CD4-positive, alpha-beta T cell treated with Interleukin-17A for 4 hours (primary cell): ENCODE results near the gene PPP6R3.
"Not testable (repeated sequence)": the region's sequence is repeated elsewhere in the genome, so short reads cannot be mapped to it uniquely, and the experiment has no call there.

Experiments
- DNase-seq: peaks from one replicate; pipeline ENCODE4 v3.0.0-alpha.2; 2020; ENCODE audit warnings: mixed read lengths

PPP6R3 gene

DNA sequence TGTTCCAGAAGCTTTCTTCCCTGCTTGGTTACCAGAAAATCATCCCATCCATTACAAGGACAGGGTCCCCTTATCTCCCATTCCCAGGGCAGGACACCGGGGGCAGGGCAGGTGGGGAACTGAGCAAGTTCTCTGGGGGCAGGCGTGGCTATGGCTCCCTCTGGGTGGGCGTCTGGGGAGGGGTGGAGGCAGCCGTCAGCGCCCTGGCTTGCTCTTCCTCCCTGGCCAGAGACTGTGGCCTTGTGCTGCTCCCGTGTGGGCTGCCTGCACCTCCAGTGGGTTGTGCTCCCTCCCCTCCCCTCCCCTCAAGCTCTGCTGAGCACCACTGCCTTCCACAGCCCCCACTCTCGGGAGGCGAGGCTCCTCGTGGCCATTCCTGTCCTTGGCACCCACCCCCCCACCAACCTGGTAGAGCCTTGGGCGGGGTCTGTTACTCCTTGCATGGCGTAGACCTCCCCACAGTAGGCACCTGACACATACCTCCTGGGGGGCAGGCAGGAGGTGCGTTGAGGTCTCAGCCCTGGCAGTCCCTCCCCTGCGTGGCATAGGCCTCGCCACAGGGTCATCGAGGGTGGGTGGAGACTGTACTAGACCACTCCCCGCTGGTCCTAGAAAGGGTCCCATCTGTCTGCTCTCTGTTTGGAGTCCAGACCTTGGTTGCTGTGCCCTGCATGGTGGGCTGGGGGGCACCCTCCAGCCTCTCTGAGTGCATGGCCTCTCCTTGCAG is 24.2 kb upstream of the PPP6R3 start:
- no peak for DNase-seq

DNA sequence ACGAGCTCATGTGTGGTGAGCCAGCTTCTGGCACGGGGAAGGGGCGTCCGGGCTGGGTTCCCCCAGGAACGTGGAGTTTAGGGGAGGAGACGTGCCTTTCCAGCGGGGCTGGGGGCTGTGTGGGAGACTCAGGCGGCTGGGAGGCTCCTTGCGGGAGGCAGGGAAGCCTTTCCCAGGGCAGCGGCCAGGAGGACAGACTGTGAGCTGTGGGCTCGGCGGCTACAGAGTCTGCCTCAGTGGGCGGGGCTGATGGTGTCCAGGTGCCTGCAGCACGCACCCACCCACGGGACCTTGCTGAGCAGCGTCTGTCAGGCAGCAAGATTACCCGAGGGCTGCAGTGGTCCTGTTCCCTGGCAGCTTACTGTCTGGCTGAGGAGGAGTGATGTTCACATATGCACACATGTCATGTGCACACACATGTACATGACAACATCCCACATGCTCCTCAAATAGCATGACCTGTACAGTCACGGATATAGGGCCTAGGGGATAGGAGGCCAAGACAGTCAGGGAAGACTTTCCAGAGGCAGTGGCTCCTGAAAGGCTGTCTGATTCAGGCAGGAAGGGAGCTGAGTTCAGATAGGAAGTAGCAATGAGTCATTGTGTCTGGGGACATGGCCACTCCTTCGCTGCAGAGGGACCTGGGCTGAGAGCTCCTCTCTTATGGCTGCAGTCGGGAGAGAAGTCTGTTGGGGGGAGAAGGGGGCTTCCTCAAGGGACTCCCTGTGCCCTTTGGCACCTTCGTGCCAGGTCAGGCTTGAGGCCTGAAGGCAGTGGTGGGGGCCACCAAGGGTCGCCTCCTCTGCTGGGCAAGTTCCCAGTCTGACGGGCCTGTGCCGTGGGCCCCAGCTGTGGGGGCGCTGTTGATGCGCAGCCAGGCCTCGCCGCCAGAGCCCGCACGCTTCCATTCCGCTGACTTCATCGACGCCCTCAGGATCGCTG is 23.3 kb upstream of the PPP6R3 start:
- peak; percentile 23 for DNase-seq

DNA sequence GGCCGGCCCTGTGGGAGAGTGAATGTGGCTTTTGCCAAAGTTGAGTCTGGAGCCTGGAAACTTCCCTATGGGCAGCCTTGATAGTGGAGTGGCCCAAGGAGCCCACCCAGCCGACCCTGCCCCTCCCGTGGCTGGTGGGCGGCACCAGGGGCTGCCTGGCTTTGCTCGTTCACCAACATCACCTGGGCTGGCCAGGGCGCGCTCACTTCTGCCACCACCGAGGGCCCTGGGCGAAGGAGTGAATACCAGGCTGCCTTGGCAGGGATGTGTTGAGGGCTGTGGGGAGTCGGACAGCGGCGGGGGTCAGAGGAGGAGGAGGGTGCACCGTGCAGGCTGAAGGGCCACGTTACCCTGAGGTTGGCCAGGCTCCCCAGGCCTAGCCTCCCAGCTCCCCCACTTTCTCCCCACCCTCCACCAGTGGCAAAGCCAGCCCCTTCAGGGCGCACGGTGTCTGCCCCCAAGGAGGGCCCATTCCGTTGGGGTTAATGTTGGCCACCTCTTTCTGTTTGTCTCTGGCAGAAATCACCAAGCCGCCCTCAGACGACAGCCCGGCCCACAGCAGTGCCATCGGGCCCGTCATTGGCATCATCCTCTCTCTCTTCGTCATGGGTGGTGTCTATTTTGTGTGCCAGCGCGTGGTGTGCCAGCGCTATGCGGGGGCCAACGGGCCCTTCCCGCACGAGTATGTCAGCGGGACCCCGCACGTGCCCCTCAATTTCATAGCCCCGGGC is 22.5 kb upstream of the PPP6R3 start:
- no peak for DNase-seq

DNA sequence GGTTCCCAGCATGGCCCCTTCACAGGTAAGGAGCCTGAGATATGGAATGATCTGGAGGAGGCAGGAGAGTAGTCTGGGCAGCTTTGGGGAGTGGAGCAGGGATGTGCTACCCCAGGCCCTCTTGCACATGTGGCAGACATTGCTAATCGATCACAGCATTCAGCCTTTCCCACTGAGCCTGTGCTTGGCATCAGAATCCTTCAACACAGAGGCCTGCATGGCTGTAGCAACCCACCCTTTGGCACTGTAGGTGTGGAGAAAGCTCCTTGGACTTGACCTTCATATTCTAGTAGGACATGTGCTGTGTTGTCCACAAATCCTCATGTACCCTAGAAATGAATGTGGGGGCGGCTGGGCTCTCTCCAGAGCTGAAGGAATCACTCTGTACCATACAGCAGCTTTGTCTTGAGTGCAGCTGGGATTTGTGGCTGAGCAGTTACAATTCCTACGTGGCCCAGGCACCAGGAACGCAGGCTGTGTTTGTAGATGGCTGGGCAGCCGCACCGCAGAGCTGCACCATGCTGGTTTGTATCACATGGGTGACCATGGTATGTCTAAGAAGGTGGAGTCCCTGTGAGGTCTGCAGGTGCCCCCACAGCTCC is 21.8 kb upstream of the PPP6R3 start:
- no peak for DNase-seq

DNA sequence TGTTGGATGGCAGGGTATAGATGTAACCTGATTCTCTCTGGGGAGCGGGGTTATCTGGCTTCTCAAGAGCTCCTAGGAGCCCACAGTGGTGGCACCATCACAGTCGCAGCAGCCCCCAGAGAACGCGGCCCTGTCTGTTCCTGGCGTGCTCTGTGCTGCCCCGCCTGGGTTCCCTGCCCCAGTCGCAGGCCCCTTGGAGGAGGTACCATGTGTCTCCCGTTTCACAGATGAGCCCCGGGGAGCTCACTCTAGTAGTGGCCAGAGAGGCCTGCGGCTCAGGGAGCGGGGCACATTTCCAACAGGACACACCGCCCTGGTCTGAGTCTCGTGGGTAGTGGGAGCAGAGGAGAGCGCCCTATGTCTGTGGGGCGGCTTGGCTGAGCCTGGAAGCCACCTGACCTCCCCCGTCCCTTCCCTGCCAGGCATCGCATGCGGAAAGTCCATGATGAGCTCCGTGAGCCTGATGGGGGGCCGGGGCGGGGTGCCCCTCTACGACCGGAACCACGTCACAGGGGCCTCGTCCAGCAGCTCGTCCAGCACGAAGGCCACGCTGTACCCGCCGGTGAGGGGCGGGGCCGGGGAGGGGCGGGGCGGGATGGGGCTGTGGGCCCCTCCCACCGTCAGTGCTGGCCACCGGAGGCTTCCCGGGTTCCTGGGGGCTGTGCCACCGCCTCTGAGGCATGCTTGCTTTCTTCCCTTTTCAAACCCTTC is 21.0 kb upstream of the PPP6R3 start:
- no peak for DNase-seq

DNA sequence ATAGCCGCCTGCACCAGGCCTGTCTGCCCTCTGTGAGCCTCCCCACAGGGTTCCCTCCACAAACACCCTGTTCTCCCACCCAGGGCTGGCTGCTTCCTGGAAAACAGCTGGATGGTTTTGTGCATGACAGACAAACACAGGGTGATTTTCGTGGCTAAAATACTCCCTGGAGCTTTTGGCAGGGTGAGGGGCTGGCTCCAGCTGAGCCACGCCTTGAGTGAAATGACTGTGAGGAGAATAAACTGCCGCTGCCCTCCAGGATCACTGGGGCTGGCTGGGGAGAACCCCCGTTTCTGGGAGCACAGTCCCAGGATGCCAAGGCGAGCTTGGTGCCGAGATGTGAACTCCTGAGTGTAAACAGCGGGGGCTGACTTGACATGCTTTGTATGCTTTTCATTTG is 20.3 kb upstream of the PPP6R3 start:
- no peak for DNase-seq

DNA sequence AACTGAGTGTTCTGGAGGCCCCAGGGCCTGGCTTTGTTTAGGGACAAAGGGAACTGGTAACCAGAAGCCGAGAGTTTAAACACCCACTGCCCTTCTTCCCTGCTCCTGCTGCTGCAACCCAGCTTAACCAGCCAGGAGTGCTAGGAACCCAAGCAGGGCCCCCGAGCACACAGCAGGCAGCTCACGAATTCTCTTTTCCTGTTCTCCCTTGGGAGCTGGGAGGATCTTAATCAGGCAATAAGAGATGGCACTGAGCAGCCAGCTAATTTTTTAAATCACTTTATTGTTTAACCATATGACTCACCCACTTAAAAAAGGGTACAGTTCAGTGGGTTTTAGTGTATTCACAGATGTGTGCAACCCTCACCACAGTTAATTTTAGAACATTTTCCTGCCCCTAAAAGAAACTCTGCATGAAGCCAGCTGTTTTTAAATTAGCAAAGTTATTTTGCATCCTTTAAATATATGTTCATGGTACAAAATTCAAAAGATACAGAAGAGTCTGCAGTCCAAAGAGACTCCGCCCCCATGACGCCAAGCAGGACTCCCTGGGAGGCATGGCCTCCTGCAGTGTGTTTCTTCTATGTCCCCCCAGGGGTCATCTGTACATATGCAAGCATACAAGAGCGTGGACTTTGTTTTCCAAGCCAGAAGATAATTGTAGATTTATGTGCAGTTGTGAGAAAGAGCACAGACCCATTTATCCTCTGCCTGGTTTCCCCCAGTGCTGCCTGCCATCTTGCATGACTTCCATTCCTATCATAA is 18.9 kb upstream of the PPP6R3 start:
- DNase-seq: no peak

DNA sequence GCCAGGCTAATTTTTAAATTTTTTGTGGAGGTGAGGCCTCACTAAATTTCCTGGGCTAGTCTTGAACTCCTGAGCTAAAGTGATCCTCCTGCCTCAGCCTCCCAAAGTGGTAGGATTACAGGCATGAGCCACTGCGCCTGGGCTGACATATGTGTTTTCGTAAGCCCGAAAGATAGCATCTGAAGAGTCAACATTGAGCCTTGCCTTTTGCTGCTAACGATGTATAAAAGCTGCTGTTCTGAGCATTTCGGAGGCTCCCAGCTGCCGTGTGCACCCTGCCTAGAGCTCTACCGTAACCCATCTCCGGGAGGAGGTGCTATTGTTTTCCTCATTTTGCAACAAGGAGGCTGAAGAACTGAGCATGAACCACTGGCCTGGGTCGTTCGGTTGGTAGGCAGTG is 18.1 kb upstream of the PPP6R3 start:
- DNase-seq: no peak

DNA sequence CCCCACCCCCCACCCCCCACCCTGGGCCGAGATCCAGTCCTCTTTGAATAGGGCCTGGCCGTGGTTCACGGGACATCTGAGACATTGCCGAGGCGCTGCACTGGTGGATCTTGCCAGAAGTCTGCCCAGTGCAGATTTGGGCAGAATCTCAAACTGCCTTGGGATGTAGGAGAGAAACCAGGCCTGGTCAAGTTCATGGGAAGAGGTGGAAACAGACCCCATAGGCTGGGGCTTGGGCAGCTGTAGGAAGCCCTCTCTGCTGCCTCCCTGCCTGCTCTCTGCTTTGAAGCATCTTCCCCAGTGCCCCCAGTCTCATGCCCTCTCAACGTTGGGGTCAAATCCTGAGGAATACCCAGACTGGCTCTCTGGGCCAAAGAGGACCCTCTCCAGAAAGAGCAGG is 16.0 kb upstream of the PPP6R3 start:
- DNase-seq: no peak

DNA sequence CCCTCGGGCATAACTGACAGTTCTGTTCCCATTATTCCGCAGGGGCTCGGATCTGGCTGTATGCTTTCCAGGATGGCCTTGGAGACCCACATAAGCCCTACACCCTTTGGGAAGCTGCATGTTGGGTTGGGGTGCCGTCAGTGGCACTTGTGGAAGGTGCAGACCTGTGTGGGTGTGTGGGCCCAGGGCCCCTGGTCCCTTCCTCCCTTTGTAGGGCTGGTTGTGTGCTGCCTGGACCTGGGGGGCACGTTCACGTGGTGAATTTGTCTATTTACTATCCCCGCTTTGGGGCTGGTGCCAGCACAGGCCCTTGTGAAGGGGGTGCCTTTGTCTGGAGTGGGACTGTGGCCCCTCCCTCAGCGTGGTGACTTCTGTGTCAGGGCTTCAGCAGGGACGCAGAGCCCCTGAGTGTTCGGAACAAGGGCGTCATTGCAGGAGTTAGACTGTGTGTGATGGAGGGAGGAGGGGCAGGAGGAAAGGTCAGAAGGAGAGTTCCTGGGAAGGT is 15.0 kb upstream of the PPP6R3 start:
- DNase-seq: no peak

DNA sequence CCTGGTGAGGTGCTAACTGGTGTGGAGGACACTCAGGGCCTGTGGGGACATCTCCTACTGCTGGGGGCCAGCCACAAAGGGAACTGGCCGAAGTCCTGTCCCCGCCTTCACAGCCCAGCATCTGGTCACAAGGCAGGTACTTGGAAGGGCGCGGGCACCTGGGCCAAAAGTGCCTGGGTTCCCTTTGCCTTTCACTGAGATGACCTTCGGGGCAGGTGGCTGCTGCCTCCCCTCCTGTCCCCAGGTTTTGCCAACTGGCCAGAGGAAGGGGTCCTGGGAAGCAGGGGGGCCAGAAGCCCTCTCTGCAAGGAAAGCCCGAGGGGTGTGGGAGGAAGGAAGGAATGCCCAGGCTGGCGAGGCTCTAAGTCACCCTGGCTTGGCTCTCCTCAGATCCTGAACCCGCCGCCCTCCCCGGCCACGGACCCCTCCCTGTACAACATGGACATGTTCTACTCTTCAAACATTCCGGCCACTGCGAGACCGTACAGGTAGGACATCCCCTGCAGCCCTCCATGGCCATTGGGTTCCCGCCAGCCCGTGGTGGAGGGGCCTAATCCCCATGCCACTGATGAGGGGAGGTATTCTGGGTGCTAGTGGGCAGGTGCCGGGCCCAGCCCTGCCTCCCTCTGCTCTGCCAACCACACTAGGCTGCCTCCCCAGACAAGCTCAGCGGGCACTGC is 14.4 kb upstream of the PPP6R3 start:
- no peak for DNase-seq

DNA sequence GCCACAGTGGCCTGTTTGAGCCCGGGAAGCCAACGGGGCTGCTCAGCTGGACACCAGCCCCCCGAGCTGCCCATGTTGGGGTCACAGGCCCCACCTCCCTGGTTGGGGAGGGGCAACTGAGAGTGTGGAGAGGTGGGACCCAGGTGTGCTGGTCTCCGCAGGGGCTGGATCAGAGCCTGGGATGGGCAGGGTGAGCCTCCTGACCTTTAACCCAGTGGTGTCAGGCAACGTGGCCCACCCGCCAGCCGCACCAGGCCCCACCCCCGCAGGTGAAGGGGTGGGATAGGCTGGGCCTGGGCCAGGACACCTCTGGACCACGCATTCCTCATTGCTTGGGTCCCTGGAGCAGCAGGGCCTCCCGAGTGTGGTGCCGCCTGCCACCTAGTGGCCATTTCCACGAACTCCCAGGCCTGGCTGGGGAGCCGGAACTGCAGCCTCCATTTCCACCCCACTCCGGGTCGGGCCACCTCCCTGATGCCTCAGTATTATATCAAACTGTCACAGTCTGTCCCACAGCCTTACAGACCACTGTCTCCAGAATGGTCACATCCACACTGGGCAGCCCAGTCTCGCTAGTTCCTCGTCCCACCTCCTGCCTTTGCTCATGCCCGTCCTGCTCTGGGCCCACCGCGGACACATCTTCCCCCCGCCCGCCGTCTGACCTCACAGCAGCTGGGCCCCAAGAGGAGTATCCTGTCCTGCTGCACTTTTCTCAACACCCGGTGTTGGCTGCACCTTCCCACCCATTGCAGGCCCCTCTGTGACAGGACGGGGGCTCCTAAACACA is 13.3 kb upstream of the PPP6R3 start:
- DNase-seq: peak; percentile 85

DNA sequence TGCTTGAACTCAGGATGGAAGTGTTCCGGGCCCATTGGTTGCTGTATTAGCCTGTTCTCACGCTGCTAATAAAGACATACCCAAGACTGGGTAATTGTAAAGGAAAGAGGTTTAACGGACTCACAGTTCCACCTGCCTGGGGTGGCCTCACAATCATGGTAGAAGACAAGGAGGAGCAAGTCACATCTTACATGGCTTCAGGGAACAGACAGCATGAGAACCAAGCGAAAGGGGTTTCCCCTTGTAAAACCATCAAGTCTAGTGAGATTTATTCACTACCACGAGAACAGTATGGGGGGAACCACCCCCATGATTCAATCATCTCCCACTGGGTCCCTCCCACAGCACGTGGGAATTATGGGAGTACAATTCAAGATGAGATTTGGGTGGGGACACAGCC is 12.6 kb upstream of the PPP6R3 start:
- DNase-seq: not testable (repeated sequence)

DNA sequence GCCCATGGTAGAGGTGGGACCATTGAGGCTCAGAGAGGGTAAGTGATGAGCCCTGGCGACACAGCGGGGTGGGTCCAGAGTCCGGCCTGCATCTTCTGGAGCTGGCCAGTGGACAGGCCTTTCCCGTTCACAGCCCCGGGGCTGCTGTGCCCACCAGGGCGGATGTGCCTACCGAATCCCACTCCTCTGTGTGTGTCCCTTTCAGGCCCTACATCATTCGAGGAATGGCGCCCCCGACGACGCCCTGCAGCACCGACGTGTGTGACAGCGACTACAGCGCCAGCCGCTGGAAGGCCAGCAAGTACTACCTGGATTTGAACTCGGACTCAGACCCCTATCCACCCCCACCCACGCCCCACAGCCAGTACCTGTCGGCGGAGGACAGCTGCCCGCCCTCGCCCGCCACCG is 11.9 kb upstream of the PPP6R3 start:
- no peak for DNase-seq

DNA sequence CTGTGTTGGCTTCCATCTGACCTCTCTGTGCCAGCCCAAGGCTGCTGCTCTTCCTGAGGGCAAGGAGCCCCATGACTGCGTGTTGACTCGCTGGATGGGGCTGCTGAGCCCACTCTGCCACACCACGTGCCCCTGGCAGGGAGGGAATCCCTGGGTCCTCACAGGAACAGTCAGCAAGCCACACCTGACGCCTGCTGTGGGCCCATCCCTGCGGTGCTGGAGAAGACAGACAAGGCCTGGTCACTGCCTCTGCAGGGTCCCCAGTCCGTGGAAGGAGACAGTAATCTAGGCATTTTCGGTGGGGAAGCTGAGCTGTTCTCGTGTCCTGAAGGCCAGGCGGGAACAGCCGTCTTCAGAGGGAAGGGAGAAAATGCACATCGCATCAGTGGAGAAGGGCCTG is 10.6 kb upstream of the PPP6R3 start:
- DNase-seq: no peak

DNA sequence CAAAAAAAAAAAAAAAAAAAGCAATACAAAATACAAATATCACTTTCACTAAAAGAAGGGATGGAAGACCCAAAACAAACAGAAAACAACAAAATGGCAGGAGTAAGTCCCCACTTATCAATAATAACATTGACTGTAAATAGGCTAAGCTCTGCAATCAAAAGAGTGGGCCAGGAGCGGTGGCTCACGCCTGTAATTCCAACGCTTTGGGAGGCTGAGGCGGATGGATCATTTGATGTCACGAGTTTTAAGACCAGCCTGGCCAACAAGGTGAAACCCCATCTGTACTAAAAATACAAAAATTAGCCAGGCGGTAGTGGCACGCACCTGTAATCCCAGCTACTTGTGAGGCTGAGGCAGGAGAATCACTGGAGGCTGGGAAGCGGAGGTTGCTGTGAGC is 9.8 kb upstream of the PPP6R3 start:
- DNase-seq: no peak

DNA sequence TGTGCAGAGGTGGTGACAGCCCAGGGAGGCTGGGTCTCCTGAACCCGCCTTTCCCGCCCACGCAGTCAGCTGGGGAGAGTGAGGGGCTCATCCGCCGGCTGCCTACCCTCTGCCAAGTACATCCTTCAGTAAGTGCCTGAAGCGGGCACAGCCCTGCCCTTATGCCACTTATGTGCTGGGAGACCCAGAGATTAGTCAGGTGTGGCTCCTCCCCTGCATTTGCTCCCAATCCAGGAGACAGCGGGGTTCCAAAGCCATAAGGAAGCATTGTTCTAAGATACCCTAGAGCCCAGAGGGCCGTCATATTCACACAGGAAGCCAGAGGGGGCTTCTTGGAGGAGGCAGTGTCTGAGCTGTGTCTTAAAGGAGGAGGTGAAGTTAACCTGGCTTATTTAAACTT is 5.8 kb upstream of the PPP6R3 start:
- DNase-seq: no peak

DNA sequence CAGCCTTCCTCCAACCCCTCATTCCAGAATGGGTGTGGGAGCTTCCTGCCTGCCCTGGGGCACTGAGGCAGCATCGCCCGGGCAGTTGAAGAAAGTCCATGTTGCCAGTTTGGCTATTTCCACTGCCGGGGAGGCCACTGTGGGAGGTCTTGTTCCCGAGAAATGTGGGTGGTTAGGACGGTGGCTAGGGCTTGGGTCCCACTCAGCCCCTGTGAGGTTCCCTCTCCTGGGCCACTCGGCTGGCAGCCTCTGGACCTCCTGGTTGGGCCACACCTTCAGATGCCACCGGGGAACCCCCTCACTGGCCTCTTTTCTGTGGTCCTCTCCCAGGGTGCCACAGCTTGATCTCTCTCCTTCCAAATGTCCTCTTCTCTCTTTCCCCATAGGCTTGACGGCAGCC is 5.1 kb upstream of the PPP6R3 start:
- DNase-seq: no peak

DNA sequence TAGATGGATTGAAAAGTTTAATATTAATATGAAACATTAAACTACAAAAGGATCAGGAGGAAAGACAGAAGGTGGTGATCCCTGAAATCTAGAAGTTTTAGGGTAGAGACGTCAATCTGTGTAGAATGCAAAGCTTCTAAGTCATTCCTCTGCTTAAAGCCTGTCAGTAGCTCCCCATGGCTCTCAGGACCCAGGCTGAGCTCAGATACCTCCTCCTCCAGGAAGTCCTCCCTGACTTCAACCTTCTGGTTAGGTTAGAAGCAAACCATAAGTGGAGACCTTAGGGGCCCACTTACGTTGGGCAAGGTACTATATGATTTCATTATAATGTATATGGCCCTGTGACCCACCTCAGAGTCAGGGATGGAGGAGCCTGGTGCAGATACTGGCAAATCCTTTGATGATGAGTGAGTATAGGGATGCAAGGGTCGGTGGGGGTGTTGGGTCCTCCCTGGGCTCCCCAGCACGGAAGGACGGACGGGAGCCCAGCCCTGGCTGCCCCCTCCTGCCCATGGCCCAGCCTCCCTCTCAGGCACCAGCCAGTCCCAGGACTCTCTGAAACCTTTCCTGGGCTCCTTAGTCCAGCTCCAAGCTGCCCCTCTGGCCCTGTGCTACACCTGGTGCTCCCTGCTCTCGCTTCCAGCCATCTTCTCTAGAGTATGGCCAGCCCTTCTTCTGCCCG is 3.2 kb upstream of the PPP6R3 start:
- DNase-seq: no peak

DNA sequence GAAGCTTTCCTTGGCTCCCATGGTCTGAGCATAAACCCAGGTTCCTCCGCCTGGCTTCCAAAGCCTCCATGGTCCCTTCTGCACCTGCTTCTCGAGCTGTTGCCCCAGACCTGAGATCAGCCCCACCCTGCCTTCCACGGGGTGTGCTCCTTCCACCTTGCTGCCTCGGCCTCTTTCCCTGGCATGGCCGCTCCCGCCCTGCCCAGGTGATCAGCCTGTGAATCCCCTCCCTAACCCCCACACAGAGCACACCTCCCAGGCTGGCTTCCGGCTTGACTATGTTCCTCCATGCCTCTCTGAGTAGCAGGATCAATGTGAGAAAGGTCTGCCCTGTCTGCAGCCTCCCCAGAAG is 2.7 kb upstream of the PPP6R3 start:
- no peak for DNase-seq
